ENCODE data around the gene RELB.
A peak's percentile ranks its signal among the peaks of the same experiment; 100 is the strongest.

RELB gene

DNA sequence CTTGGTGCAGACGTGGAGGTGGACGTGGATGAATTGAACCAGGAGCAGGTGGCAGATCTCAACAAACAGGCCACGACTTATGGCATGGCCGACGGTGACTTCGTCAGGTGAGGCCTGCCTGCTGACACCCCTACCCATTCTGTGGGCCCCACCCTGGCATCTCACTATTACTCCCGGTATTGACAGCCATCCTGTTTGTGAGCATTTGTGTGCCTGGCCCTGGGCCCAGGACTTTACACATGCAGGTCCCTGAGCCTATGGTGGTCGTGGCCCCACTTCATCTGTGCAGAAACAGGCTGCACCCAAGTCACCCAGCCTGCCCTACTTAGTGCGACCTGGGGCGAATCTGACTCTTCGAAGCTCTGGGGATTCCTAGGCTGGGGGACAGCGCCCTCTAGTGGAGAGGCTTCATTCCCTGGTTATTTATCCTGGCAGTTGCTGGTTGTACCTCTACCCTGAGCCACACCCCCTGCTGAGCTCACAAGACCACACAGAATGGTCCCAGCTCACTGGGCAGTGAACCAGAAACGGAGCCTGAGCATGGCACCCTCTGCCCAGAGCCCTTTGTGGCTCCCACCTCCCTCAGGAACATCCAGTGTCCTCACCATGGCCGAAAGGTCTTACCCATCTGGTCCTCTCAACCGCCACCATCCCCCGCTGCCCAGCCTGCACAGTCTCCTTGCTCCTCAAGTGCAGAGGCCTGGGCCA is 58.1 kb downstream of the RELB start:
- DNase-seq (ENCODE audit: low read depth in 2 of 2) = peak; percentile 71 to 75

DNA sequence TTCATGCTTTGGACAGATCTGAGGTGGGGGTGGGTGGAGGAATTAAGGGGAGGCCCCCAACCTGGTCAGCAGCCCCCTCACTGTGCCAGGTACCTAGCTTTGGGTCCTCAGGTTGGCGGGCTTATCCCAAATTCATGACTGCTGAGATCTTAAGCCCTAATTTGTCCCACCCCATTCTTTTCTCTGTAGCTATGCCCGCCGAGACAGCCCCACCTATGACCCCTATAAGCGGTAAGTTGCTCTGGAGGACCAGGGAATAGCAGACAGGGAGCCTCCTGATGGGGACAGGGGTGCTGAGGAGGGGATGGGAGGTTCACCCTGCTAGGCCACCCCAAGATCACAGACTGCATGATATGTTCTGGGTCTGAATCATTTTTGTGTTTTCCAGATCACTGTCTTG is 60.7 kb downstream of the RELB start:
- DNase-seq (ENCODE audit: low read depth in 2 of 2) = no peak

DNA sequence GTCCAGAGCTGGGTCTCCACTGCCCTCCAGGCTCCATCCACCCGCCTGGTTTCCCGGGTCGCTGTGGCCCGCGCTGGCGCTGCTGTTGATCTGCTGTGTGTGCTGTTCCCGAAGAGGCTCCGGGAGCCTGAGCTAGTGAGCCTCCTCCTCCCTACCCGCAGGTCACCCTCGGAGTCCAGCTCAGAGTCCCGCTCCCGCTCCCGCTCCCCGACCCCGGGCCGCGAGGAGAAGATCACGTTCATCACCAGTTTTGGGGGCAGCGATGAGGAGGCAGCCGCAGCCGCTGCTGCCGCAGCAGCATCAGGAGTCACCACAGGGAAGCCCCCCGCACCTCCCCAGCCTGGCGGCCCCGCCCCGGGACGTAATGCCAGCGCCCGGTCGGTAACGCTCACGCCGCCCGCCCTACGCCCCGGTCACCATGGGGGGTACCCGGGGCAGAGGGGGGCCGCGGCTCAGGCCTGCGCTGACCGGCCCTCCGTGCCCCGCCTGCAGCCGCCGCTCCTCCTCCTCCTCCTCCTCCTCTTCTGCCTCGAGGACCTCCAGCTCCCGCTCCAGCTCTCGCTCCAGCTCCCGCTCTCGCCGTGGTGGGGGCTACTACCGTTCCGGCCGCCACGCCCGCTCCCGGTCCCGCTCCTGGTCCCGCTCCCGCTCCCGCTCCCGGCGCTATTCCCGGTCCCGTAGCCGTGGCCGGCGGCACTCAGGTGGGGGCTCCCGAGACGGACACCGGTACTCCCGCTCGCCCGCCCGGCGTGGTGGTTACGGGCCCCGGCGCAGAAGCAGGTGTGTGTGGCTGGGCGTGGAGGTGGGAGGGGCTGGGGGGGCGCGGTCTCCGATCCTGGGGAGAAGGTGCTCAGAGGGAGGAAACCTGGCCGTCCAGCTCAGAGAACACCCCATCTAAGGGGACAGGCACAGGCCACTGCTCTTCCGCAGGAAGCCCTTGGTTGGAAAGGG is 62.9 kb downstream of the RELB start:
- DNase-seq (ENCODE audit: low read depth in 2 of 2) = no peak

DNA sequence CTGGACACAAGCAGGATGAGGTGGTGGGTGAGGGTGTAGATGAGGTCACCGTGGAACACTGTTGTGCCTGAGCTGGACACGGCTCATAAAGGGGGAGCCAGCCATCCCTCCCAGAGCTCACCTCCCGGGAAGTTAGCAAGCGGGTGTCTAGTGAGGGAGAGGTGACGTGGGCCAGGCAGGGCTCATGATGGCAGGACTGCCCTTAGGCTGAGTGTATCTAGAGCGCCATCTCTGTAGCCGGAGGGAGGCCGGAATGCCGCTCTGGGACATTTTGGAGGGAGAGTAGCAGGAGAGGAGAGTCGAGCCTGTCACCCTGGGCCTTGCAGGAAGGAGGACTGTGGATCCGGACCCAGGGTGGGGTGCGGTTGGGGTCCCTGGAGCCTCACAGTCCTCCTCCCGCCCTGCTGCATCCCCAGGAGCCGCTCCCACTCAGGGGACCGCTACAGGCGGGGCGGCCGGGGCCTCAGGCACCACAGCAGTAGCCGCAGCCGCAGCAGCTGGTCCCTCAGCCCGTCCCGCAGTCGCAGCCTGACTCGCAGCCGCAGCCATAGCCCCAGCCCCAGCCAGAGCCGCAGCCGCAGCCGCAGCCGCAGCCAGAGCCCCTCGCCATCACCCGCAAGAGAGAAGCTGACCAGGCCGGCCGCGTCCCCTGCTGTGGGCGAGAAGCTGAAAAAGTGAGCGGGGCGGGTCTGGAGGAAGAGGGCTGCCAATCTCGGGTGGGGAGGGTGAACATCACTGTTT is 65.8 kb downstream of the RELB start:
- DNase-seq (ENCODE audit: low read depth in 2 of 2) = no peak

DNA sequence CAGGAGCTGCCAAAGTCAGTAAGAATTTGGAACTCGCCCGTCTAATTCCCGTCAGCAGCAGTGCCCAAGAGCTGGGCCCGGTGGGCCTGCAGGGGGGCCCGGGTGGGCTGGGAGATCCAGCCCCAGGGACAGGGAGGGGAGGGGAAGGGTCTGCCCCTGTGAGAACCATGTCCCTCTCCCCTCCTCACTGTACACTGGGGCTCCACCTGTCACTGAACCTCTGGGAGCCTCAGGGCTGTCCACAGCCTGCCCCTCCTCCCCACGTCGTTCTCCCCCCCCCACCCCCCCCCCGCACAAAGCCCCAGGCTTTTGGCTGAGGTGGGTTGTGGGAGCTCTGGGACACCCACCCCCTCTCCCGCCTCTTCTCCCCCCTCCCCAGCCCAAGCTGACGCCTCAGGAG is 66.8 kb downstream of the RELB start:
- no peak for DNase-seq (ENCODE audit: low read depth in 2 of 2)

DNA sequence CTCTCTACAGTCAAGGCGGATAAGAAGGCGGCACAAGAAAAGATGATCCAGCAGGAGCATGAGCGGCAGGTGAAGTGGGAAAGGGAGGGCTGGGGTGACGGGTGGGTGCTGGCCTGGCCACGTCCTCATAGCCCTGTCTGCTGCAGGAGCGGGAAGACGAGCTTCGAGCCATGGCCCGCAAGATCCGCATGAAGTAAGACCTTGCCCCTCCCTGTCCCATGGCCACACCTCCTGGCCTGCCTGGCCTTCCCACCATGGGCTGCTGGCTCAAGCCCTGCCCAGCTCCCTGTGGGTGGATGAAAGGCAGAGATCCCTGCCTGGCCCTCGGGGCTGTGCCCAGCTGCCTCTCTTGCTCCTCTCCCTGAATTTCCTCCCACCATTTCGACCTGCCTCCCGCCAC is 67.8 kb downstream of the RELB start:
- DNase-seq (ENCODE audit: low read depth in 2 of 2) = no peak

DNA sequence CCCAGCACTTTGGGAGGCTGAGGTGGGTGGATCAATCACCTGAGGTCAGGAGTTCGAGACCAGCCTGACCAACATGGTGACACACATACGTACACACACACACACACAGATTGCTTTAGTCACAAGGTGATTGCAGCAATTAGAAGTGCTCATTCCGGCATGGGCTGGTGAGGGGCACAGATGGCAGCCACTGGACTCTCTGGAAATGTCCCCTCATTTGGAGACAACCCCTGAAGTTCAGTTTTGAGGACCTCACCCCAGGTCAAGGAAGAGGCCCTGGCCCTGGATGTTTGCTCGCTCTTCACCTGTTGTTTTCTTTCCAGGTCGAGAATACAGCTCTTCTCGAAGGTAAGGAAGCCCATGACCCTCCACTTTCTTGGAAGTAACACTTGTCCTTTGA is 69.0 kb downstream of the RELB start:
- no peak for DNase-seq (ENCODE audit: low read depth in 2 of 2)

DNA sequence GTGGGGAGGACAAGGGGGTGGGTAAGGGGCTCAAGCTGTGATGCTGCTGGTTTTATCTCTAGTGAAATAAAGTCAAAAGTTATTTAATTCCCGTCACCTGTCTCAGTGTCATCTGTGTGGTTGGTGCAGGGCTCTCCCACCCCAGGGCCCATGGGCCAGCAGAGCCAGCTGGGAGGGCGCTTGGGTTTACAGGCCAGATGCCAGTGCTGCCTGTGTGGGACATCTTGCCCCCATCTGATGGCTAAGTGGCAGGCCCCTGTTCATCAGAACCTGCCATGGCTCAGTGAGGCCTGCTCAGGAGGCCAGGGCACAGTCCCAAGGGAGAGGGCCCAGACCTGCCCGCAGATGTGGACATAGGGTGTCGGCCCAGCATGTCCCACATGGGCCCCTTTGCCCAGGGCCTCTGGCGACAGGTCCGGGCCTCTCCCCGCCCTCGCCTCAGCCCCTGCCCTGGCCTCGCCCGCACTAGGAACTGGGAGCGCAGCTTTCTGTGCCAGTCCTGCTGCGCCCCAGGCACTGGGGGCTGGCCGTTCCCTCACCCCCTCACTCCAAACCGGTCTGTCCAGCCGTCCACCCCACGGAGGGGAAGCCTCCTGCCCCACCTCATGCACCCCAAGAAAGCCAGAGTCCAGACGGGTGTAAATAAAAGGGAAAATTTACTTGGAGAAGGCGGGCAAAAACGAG is 69.7 kb downstream of the RELB start:
- DNase-seq (ENCODE audit: low read depth in 2 of 2) = no peak

DNA sequence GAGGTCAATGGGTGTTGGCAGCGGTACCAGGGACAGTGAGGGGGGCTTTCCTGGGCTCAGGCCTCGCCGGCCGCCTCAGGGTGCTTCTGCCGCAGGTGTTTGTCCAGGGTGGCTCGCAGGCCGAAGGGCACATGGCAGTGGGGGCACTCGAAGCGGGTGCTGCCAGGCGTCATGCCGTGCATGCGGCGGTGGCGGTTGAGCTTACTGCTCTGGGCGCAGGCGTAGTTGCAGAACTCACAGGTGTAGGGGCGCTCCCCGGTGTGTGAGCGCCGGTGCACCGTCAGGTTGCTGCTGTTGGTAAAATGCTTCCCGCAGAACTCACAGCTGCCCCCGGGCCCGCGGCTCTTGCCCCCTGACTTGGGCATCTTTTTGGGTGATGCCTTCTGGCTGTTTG is 70.3 kb downstream of the RELB start:
- DNase-seq (ENCODE audit: low read depth in 2 of 2) = no peak

DNA sequence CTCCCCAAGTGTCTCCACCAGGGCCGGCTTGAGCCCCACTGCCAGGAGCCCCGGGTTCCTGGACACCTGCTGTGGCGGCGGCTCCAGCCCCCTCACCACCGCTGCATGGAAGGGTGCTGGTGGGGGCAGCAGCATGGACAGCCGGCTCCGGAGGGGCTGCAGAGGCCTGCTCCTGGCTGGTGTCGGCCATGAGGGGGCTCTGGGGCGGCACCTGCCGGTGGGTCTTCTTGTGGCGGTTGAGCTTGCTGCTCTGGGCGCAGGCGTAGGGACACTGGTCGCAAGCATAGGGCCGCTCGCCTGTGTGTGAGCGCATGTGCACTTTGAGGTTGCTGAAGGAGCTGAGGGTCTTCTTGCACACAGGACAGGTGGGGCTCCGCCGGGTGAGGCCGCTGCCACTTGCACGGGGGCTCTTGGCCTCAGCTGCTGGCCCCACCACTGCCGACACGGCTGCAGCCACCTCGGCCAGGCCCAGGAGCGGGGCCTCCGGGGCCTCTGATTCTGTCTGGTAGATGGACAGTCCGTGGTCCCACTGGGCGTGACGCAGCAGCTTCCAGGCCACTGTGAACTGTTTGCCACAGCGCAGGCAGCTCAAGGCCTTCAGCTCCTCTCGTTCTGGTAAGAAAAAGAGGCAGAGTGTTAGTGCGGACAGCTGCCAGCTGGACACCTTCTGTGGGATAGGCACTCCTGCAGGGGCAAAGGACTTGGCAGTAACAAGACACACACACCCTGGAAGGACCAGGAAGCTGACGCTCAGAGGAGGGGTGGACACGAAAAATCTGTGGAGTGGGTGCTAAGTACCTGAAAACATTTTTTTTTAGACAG is 70.9 kb downstream of the RELB start:
- no peak for DNase-seq (ENCODE audit: low read depth in 2 of 2)

DNA sequence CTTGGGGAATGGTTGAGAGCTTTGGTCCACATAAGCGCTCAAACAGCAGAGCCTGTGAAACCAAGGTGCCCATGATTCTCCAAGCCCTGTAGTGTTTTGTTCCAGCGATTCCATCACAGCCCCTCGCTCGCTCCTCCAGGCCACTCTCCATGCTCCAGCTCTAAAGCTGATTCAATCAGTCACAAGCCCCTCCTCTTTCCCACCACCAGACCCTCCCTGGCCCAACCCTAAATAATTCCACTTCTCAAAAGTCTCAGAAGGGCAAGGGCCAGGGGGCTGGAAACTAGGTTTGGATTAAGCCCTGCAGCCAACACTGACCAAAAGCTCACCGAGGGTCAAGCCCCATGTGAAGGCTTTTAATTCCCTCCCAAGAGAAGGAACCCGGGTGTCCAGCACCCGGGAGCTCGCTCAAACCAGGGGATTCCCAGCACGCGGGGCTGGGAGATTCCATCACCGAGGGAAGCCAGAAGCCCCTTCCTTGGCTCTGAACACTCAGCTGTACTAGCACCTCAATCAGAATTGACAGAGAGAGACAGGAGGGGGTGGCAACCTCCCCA is 73.6 kb downstream of the RELB start:
- DNase-seq (ENCODE audit: low read depth in 2 of 2) = no peak

DNA sequence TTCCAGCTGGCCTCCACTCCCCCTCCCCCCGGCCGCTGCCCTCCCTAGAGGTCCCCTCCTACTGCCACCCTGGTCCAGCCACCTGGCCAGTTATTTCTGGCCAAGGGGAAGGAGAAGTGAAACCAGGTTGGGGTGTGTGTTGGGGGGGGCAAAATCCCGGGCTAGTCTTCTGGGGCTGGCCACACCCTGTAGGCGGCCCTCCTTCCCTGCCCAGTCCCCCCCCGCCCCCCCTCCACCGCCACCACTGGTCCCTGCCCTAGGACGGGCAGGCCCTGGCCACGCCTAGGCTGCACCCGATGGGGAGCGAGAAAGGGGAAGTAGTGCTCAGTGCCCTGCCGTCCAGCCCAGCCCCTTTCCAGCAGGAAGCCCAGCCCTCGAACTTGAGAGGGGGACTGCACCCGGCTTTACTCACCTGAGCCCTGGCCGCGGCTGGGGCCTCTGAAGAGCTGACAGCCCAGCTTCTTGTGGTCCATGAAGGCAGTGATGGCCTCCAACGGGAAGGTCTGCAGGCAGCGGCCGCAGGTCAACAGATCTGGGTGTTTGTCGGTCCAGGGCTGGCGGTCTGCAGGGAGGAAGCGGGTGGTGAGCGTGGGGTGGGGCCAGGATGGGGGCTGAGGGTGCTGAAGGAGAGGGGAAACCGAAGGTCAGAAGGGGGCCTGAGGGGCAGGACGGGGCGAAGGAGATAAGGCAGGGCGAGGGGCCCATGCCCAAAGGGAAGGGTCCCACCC is 74.2 kb downstream of the RELB start:
- DNase-seq (ENCODE audit: low read depth in 2 of 2) = peak in 1 of 2 donors; percentile 27

DNA sequence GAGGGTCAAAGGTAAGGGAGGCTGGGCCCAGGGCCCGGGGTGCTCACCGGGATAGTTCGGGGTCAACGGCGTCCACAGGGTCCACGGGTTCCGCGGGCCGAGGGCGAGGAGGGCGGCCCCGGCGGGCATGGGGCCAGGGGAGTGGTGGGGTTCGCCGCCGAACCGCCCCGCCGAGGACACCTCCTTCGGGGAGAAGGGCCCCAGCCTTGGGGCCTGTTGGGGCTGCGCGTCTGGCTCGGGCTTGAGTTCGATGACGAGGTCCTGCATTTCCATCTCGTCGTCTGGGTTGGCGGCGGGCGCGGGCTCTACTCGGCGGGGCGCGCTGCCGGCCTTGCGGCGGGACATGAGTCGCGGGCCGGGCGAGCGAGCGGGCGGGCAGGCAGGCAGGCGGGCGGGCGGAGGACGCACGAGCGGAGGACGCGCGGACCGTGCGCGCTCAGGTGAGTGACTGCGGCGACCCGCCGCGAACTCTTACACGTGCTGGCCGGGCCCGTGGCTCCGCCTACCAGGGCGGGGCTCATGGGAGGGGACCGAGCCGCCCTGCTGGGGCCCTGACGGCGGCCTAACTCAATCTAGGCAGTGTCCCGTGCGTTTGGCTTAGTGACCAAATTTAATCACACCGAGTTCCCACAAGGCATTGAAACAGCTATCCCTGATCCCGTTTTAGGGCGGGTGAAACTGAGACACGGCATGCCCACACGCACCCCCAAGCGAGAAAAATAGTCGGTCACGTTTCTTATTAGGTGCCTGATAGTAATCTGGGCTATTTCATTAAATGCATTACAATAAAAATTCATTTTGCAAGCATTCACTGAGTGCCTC is 75.0 kb downstream of the RELB start, which contains the start of gene ZNF296:
Gene ZNF296 (minus strand): TSS at position 450 of the 822 bp plus-strand sequence. CDS start 105 bp downstream, at position 345.
- peak; percentile 77 to 81 for DNase-seq (ENCODE audit: low read depth in 2 of 2)

DNA sequence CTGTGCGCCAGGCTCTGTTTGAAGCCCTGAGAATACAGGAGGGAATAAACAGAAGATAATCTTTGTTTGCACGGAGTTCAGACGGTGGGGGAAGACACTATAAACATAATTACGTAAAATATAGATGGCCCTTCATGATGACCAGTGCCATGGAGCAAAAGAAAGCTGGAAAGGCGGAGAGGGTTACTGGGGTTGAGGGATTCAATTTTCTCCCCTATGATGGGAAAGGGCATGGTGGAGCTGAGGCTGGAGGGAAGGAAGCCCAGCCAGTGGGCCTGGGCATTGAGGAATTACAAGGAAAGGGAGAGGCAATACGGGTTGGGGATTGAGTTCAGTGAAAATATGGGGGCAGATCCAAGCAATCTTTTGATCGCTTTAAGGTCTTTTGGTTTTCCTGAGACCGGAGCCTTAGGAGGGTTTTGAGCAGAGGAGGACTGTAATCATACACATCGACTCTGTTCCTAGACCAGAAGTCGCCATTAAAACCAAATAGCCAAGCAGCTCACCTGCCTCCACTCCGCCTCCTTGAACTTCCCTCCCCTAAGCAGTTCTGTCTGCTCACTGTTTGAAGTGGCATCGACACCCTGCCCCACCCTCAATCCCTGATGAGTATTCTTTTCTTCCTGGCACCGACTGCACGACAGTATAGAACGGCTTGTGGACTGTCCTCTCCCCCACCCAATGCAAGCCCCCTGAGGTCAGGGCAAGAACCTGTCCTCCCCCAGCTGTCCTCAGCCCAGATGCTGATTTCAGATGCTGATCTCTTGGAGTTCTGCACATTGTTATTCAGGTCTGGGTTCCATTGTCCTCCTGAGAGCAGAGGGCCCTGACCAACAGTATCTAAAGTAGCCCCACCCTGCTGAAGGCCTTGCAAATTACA is 75.8 kb downstream of the RELB start:
- DNase-seq (ENCODE audit: low read depth in 2 of 2) = no peak

DNA sequence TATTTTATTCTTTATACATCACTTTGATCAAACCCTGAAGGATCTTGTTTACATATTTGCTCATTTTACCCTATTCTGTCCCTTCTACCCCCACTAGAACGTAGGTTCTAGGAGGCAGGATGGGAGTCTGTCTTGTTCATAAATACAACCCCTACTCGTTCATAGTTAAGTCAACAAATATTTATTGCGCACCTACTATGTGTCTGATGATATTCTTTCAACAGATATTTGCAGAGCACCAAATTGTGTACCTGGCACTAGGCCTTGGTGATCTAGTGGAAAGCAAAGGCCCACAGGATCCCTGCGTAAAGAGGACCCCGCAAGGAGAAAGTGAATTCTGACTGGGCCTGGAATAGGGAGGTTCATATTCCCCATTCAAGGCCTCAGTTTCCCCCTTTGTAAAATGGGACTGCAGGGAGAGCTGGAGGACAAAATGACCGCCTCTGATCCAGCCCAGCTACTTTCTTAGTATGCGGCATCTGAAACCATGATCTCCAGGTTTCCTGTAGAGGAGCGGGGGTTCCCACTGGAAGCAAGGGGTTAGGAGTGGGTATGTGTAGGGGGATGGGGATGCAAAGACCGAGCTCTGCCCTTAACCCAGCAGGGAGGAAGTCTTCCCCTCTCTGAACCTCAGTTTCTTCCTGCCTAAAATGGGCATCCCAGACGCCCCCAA is 77.3 kb downstream of the RELB start:
- DNase-seq (ENCODE audit: low read depth in 2 of 2) = no peak

DNA sequence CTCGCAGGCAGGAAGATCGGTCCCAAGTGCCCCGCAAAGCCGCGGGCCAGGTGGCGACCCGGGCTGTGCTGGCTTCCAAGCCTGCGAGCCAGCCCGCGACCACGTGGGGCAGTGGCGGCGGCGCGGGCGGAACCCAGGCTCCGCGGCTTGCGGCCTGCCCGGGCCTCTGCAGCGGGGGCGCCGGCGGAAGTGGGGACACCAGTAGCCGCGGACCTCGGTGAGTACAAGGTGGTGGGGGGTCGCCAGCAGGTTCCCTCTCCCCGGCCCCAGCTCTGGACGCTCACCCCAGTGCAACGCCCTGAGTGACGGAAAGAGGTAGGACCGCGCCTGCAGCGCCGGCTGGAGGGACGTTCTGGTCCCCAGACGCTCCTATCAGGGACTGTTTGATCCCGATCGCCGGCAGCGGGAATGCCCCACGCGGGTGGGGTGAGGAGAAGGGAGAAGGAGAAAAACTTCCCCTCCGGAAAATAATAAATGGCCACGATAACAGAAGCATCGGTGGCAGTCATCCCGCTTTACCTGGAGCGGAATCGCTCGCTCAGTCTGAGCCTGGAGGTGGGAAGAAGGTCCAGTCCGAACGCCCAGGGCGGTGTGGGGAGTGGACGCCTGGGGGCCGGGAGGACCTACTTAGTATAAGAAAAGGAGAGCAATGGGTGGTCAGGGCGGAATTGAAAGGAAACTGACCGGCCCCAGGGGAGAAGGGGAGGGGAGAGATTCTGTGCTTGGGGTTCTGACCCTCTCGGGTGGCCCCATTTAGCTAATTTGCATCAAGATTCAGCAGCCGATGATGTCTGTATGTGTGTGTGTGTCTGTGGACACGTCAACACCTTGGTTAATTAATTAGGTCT is 78.0 kb downstream of the RELB start, which contains the start of gene GEMIN7:
Gene GEMIN7 (plus strand): TSS at position 198 of the 848 bp plus-strand sequence. CDS start 10,855 bp downstream, outside the sequence.
- peak; percentile 76 to 79 for DNase-seq (ENCODE audit: low read depth in 2 of 2)

Data from stimulated activated CD8-positive, alpha-beta memory T cell treated with anti-CD3 and anti-CD28 coated beads, Interleukin-2, amount 100 ng/mL, for 48 hours (primary cell).